ENCODE measurements around the gene NACAD.

Gene NACAD

DNA sequence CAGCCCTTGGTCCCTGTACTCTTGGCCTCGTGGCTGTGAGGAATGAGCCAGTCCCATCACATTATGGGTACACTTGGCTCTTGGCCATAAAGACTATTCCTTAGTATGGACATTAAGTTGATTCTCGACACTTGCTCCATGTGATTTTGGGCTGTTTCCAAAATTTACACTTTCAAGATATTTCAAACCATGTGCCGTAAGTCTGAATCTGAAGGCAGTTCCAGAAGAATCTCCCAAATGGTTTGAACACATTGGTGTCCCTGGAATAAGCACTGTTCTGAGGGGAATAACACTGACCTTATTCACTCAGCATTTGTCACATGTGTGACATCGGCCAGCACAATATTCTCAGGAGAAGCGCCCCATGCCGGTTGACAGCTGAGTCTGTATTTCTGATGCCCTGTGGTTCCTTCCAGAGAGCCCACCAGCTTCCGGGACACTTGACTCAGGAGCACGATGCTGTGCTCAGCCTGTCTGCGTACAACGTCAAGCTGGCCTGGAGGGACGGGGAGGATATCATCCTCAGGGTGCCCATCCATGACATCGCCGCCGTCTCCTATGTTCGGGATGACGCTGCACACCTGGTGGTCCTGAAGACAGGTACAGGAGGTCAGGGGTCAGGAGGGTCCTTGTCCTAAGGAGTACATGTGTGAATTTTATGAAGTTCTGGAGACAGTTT lies 24.6 kb downstream of the NACAD start:
- in situ Hi-C loops (cut with HindIII; ENCODE audit: low sequenced_read_pairs) = no loop called here
- H3K4me3 ChIP-seq (ENCODE audit: low read depth, low read length) = no peak overlapping the region
- DNase-seq (ENCODE audit: low read depth) = no peak
- TF ChIP-seq, protein P1, sequence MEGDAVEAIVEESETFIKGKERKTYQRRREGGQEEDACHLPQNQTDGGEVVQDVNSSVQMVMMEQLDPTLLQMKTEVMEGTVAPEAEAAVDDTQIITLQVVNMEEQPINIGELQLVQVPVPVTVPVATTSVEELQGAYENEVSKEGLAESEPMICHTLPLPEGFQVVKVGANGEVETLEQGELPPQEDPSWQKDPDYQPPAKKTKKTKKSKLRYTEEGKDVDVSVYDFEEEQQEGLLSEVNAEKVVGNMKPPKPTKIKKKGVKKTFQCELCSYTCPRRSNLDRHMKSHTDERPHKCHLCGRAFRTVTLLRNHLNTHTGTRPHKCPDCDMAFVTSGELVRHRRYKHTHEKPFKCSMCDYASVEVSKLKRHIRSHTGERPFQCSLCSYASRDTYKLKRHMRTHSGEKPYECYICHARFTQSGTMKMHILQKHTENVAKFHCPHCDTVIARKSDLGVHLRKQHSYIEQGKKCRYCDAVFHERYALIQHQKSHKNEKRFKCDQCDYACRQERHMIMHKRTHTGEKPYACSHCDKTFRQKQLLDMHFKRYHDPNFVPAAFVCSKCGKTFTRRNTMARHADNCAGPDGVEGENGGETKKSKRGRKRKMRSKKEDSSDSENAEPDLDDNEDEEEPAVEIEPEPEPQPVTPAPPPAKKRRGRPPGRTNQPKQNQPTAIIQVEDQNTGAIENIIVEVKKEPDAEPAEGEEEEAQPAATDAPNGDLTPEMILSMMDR (IDR thresholded peaks at IDR 0.05; ENCODE audit: low read depth, low read length, missing control alignments) = no peak

DNA sequence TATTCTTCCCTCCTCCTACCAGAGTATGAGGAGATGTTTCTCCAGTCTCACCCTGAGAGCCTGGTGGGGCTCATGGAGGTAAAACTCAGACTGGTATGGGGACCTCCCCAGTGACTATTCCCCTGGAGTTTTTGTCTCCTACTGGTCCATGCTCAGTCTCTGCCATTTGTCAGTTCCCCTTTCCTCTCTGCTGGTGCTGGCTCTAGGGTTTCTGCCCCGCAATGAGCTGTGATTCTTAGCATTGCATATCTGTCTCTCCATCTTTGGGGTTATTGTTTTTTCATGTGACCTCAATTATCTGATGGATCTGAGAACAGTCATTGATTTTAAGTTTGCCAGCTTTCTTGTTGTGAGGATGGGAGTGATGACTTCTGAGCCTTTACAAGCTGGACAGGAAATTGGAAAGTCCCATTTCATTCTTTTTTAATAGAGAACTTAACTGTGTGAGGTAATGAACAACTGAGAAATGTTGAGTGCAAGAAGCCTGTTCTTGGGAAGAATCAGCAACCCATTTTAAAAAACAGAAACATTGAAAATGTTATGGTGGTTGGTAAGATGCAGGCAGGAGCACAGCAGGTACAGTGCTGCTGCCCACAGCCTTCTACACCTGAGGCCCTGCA lies 26.9 kb downstream of the NACAD start:
- DNase-seq (ENCODE audit: low read depth) = no peak
- TF ChIP-seq, protein P1 (IDR thresholded peaks at IDR 0.05; ENCODE audit: low read depth, low read length, missing control alignments) = no peak
- no peak overlapping the region for H3K4me3 ChIP-seq (ENCODE audit: low read depth, low read length)
- in situ Hi-C loops (cut with HindIII; ENCODE audit: low sequenced_read_pairs) = no loop called here

DNA sequence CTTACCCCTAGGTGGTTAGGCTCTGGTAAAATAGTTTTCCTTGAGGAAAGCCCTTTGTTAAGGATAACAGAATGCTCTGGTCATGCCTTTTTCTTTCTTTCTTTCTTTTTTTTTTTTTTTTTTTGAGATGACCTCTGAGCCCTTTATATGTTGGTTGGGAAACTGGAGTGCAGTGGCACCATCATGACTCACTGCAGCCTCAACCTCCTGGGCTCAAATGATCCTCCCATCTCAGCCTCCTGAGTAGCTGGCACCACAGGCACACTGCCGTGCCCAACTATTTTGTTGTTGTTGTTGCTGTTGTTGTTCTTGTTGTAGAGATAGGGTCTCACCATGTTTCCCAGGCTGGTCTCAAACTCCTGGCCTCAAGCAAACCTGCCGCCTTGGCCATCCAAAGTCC lies 27.4 kb downstream of the NACAD start:
- TF ChIP-seq, protein P1 (IDR thresholded peaks at IDR 0.05; ENCODE audit: low read depth, low read length, missing control alignments) = no peak
- in situ Hi-C loops (cut with HindIII; ENCODE audit: low sequenced_read_pairs) = no loop called here

DNA sequence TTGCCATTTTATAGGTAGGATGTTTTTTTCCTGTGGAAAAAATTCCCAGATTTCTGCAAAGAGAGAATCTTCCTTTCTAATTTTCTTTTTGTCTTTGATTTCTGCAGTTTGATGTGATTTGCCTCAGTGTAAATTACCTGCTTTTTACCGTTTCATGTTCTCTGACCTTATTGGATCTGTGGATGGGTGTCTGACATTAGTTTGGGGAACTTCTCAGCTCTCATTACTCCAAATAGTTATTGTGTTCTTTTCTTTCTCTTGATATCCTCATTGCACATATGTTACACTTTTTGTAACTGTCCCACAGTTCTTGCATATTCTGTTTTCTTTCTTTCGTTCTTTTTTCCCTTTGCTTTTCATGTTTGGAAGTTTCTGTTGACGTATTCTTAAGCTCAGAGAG lies 28.5 kb downstream of the NACAD start:
- DNase-seq (ENCODE audit: low read depth) = no peak
- H3K4me3 ChIP-seq (ENCODE audit: low read depth, low read length) = no peak overlapping the region
- in situ Hi-C loops (cut with HindIII; ENCODE audit: low sequenced_read_pairs) = no loop called here
- TF ChIP-seq, protein P1 (IDR thresholded peaks at IDR 0.05; ENCODE audit: low read depth, low read length, missing control alignments) = no peak

More for the DNA sequence above, 27.4 kb downstream of the NACAD start:
- no peak for DNase-seq (ENCODE audit: low read depth)
- no peak overlapping the region for H3K4me3 ChIP-seq (ENCODE audit: low read depth, low read length)

DNA sequence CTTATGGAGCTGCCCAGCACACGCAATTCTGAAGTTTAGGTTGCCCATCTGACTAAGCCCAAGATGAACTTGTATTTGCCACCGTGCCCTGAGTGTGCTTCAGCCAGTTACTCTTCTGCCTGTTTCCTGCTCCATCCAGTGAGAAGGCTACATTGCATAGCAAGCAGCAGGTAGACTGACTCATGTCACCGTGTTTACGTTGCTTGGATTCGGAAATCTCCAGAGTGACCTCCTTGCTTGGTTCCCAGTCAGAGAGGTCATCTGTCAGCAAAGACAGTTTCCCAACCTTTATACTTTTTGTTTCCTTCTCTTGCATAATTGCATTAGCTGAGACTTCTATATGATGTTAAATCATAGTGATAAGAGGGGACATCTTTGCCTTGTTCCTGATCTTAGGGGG lies 30.9 kb downstream of the NACAD start:
- no peak for DNase-seq (ENCODE audit: low read depth)
- in situ Hi-C loops (cut with HindIII; ENCODE audit: low sequenced_read_pairs) = no loop called here
- H3K4me3 ChIP-seq (ENCODE audit: low read depth, low read length) = no peak overlapping the region
- TF ChIP-seq, protein P1 (IDR thresholded peaks at IDR 0.05; ENCODE audit: low read depth, low read length, missing control alignments) = no peak

DNA sequence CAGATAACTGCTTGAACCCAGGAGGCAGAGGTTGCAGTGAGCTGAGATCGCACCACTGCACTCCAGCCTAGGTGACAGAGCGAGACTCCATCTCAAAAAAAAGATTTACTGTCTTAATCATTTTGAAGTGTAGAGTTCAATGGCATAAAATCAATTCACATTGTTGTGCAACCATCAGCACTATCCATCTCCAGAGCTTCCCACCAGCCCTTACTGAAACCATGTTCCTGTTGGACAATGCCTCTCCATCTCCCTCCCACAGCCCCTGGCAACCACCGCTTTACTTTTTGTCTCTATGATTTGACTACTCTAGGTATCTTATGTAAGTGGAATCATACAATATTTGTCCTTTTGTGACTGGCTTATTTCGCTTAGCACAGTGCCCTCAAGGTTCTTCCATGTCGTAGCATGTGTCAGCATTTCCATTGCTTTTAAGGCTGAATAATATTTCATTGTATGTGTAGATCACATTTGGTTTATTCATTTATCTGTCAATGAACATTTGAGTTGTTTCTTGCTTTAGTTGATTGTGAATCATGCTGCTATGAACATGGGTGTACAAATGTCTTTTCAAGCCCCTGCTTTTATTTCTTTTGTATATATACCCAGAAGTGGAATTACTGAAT lies 33.1 kb downstream of the NACAD start:
- in situ Hi-C loops (cut with HindIII; ENCODE audit: low sequenced_read_pairs) = no loop called here
- no peak overlapping the region for H3K4me3 ChIP-seq (ENCODE audit: low read depth, low read length)
- no peak for DNase-seq (ENCODE audit: low read depth)
- TF ChIP-seq, protein P1 (IDR thresholded peaks at IDR 0.05; ENCODE audit: low read depth, low read length, missing control alignments) = no peak

Measured in astrocyte of the cerebellum (primary cell).